ENCODE results near the gene MKI67.

Gene MKI67

GRCh38 chr10:128050121-128050516 lies 76.1 kb downstream of the MKI67 start:
- TF ChIP-seq CTCF (IDR thresholded peaks at IDR 0.05; ENCODE audit: low read depth, low read length) = no peak

GRCh38 chr10:128049226-128050120 lies 76.8 kb downstream of the MKI67 start:
- no peak for TF ChIP-seq CTCF (IDR thresholded peaks at IDR 0.05; ENCODE audit: low read depth, low read length)
- no peak overlapping the region for H3K4me3 ChIP-seq (replicated peaks in 1 of 2; ENCODE audit: low read depth in 2 of 2, low read length in 2 of 2)
- no peak for DNase-seq (ENCODE audit: low read depth in 2 of 2)

More at GRCh38 chr10:128050121-128050516, 76.1 kb downstream of the MKI67 start:
- H3K4me3 ChIP-seq (replicated peaks in 1 of 2; ENCODE audit: low read depth in 2 of 2, low read length in 2 of 2) = no peak overlapping the region
- DNase-seq (ENCODE audit: low read depth in 2 of 2) = no peak

GRCh38 chr10:128048819-128049210 lies 77.4 kb downstream of the MKI67 start:
- H3K4me3 ChIP-seq (replicated peaks in 1 of 2; ENCODE audit: low read depth in 2 of 2, low read length in 2 of 2) = no peak overlapping the region
- TF ChIP-seq CTCF (IDR thresholded peaks at IDR 0.05; ENCODE audit: low read depth, low read length) = no peak

GRCh38 chr10:128047991-128048818 lies 78.0 kb downstream of the MKI67 start:
- peak; percentile 80 to 92 for DNase-seq (ENCODE audit: low read depth in 2 of 2)

More at GRCh38 chr10:128048819-128049210, 77.4 kb downstream of the MKI67 start:
- DNase-seq (ENCODE audit: low read depth in 2 of 2) = no peak

GRCh38 chr10:128047351-128047750 lies 78.9 kb downstream of the MKI67 start:
- DNase-seq (ENCODE audit: low read depth in 2 of 2) = peak; percentile 48 to 76
- no peak for TF ChIP-seq CTCF (IDR thresholded peaks at IDR 0.05; ENCODE audit: low read depth, low read length)
- H3K4me3 ChIP-seq (replicated peaks in 1 of 2; ENCODE audit: low read depth in 2 of 2, low read length in 2 of 2) = peak overlapping the region in 1 of 2 donors; percentile 35

More at GRCh38 chr10:128047991-128048818, 78.0 kb downstream of the MKI67 start:
- no peak for TF ChIP-seq CTCF (IDR thresholded peaks at IDR 0.05; ENCODE audit: low read depth, low read length)
- peak overlapping the region; percentile 6 to 35 for H3K4me3 ChIP-seq (replicated peaks in 1 of 2; ENCODE audit: low read depth in 2 of 2, low read length in 2 of 2)

GRCh38 chr10:128046953-128047290 lies 79.3 kb downstream of the MKI67 start:
- H3K4me3 ChIP-seq (replicated peaks in 1 of 2; ENCODE audit: low read depth in 2 of 2, low read length in 2 of 2) = no peak overlapping the region
- no peak for DNase-seq (ENCODE audit: low read depth in 2 of 2)
- TF ChIP-seq CTCF (IDR thresholded peaks at IDR 0.05; ENCODE audit: low read depth, low read length) = no peak

All from cardiac fibroblast (primary cell).